ENCODE data around the gene EXOC1. TPM values are rescaled to one million over a fixed set of nuclear protein-coding genes. Genes with fewer than 3 reads are reported as not detected.

Gene EXOC1
- total RNA-seq, 1 donor from 2014 or later: 52.0 TPM

- Histone ChIP-seq H3K79me2 (ENCODE audit: low read depth) (no peaks in the 10 kb centered on the region), H3K27ac (no peak overlapping the region), H3K9ac (no peak overlapping the region), H3K4me1 (peaks cover 15% of the 10 kb centered on the region), H3K4me3 (no peak overlapping the region), H2AFZ (replicated peaks) (no peak overlapping the region), H3K9me3 (ENCODE audit: low read depth) (no peaks in the 10 kb centered on the region), H3F3A (ENCODE audit: low read depth) (peaks cover 5% of the 10 kb centered on the region), H3K4me2 (no peak overlapping the region), H3K27me3 (no peaks in the 10 kb centered on the region), H4K20me1 (ENCODE audit: low read depth) (no peaks in the 10 kb centered on the region), H3K36me3 (no peaks in the 10 kb centered on the region)
- peaks cover 8% of the 10 kb centered on the region for H3K27me3 Mint-ChIP-seq (ENCODE audit: insufficient read depth, low read depth)
- peaks cover 14% of the 10 kb centered on the region for H3K4me1 Mint-ChIP-seq
- H3K4me3 Mint-ChIP-seq: no peak overlapping the region
- H3K36me3 Mint-ChIP-seq: no peaks in the 10 kb centered on the region
- no peaks in the 10 kb centered on the region for H3K9me3 Mint-ChIP-seq
- DNase-seq (ENCODE audit: low spot score): no peak
- no peak overlapping the region for H3K27ac Mint-ChIP-seq
- no peak for TF ChIP-seq EZH2 (IDR thresholded peaks at IDR 0.05)
- no peak for TF ChIP-seq EZH2phosphoT487 (IDR thresholded peaks at IDR 0.05)
- TF ChIP-seq, protein P1, sequence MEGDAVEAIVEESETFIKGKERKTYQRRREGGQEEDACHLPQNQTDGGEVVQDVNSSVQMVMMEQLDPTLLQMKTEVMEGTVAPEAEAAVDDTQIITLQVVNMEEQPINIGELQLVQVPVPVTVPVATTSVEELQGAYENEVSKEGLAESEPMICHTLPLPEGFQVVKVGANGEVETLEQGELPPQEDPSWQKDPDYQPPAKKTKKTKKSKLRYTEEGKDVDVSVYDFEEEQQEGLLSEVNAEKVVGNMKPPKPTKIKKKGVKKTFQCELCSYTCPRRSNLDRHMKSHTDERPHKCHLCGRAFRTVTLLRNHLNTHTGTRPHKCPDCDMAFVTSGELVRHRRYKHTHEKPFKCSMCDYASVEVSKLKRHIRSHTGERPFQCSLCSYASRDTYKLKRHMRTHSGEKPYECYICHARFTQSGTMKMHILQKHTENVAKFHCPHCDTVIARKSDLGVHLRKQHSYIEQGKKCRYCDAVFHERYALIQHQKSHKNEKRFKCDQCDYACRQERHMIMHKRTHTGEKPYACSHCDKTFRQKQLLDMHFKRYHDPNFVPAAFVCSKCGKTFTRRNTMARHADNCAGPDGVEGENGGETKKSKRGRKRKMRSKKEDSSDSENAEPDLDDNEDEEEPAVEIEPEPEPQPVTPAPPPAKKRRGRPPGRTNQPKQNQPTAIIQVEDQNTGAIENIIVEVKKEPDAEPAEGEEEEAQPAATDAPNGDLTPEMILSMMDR (IDR thresholded peaks at IDR 0.05): no peak
Observed at GRCh38 chr4:55808632-55809031, 44.8 kb upstream of the EXOC1 start.

DNA sequence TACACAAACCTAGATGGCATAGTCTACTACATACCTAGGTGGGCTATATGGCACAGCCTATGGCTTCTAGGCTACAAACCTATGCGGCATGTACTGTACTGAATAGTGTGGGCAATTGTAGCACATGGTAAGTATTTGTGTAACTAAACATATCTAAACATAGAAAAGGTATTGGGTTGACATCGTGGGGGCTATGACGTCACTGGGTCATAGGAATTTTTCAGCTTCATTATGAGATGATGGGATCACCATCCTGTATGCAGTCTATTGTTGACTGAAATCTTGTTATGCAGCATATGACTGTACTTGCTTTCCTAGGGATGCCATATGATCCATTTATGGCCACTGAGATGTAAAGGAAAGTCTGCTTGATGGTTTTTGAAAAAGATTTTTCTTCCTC is 35.8 kb upstream of the EXOC1 start:
- Histone ChIP-seq H3K36me3 (no peaks in the 10 kb centered on the region), H3F3A (ENCODE audit: low read depth) (no peaks in the 10 kb centered on the region), H3K4me2 (no peak overlapping the region), H4K20me1 (ENCODE audit: low read depth) (no peaks in the 10 kb centered on the region), H2AFZ (replicated peaks) (no peak overlapping the region), H3K9ac (no peak overlapping the region), H3K79me2 (ENCODE audit: low read depth) (no peaks in the 10 kb centered on the region), H3K9me3 (ENCODE audit: low read depth) (no peaks in the 10 kb centered on the region), H3K4me1 (peaks cover 10% of the 10 kb centered on the region), H3K27me3 (no peaks in the 10 kb centered on the region), H3K4me3 (no peak overlapping the region), H3K27ac (no peak overlapping the region)
- Mint-ChIP-seq H3K27ac (no peak overlapping the region), H3K4me1 (peaks cover 8% of the 10 kb centered on the region), H3K36me3 (no peaks in the 10 kb centered on the region), H3K9me3 (no peaks in the 10 kb centered on the region), H3K4me3 (no peak overlapping the region), H3K27me3 (ENCODE audit: insufficient read depth, low read depth) (peaks cover 2% of the 10 kb centered on the region)
- no peak for TF ChIP-seq EZH2phosphoT487 (IDR thresholded peaks at IDR 0.05)
- TF ChIP-seq EZH2 (IDR thresholded peaks at IDR 0.05): no peak
- TF ChIP-seq, protein P1 (IDR thresholded peaks at IDR 0.05): no peak
- no peak for DNase-seq (ENCODE audit: low spot score)

DNA sequence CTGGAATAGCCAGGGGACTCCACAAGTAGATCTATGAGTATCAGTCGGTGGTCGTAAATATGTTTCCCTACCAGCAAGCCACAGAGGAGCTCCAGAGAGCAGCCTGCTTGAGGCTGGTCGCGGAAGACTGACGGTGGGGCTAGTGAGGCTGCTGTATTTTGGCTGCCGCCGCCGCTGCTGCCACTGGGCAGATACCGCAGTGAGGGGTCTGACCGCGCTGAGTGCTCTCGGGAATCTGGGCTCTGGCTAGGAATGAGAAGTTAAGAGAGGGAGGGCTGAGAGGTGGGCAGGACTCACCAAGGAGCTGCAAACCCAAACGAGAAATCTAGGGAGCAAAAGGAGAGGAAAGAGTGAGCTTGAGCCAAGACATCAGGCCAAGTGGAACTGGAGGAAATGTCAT is 33.8 kb upstream of the EXOC1 start, which contains the start of gene EXOC1L:
EXOC1L (plus strand) TSS at position 157 of the 400 bp plus-strand sequence; CDS start at position 394, 237 bp downstream.
- Mint-ChIP-seq H3K27me3 (ENCODE audit: insufficient read depth, low read depth) (peaks cover 2% of the 10 kb centered on the region), H3K9me3 (no peaks in the 10 kb centered on the region), H3K4me3 (peak within 1 kb of the TSS; percentile 71), H3K36me3 (no peaks in the 10 kb centered on the region), H3K4me1 (peaks cover 8% of the 10 kb centered on the region), H3K27ac (peak within 1 kb of the TSS; percentile 47)
- Histone ChIP-seq H3F3A (ENCODE audit: low read depth) (no peaks in the 10 kb centered on the region), H3K4me1 (peaks cover 10% of the 10 kb centered on the region), H3K36me3 (no peaks in the 10 kb centered on the region), H4K20me1 (ENCODE audit: low read depth) (no peaks in the 10 kb centered on the region), H3K9ac (no peak within 1 kb of the TSS), H3K4me2 (peak within 1 kb of the TSS; percentile 73), H2AFZ (replicated peaks) (peak within 1 kb of the TSS; percentile 96), H3K9me3 (ENCODE audit: low read depth) (no peaks in the 10 kb centered on the region), H3K27ac (no peak within 1 kb of the TSS), H3K27me3 (no peaks in the 10 kb centered on the region), H3K4me3 (peak within 1 kb of the TSS; percentile 30), H3K79me2 (ENCODE audit: low read depth) (no peaks in the 10 kb centered on the region)
- peak; percentile 82 for DNase-seq (ENCODE audit: low spot score)
- TF ChIP-seq EZH2phosphoT487 (IDR thresholded peaks at IDR 0.05) (no peak), EZH2 (IDR thresholded peaks at IDR 0.05) (no peak)
- TF ChIP-seq, protein P1 (IDR thresholded peaks at IDR 0.05): no peak

Measured in neural progenitor cell (in vitro differentiated cells).